ENCODE data around the gene ZZZ3. TPM values are rescaled to one million over a fixed set of nuclear protein-coding genes. Genes with fewer than 3 reads are reported as not detected.
"Not testable (repeated sequence)": the region's sequence is repeated elsewhere in the genome, so short reads cannot be mapped to it uniquely, and the experiment has no call there.

The ZZZ3 gene
- total and polyA plus RNA-seq, 2 experiments from 2014 or later = 31.2 to 71.9 TPM

- peaks cover 25% of the 10 kb centered on the region for H3K4me1 ChIP-seq (ENCODE audit: insufficient read depth)
- H3K27me3 ChIP-seq = no peaks in the 10 kb centered on the region
- DNase-seq (ENCODE audit: low spot score) = no peak
- H4K20me1 ChIP-seq (ENCODE audit: insufficient read depth, poor library complexity, severe bottlenecking) = peaks cover 54% of the 10 kb centered on the region
- no peaks in the 10 kb centered on the region for H3K9me2 ChIP-seq (replicated peaks; ENCODE audit: insufficient read depth)
- peak overlapping the region; percentile 82 for H3K4me2 ChIP-seq
- no peak overlapping the region for H2AFZ ChIP-seq
- peaks cover 70% of the 10 kb centered on the region for H3K79me2 ChIP-seq
- H3K27ac ChIP-seq = no peak overlapping the region
- H3K9me3 ChIP-seq (ENCODE audit: low read depth) = no peaks in the 10 kb centered on the region
- no peaks in the 10 kb centered on the region for H3K36me3 ChIP-seq (replicated peaks; ENCODE audit: insufficient read depth, low read depth)
- H3K4me3 ChIP-seq = no peak overlapping the region
- WGBS (ENCODE audit: low lambda C conversion rate, missing lambda C conversion rate) = 73% methylated on average over 2 of the region's 2 CpGs
- no peak for TF ChIP-seq EZH2phosphoT487 (IDR thresholded peaks at IDR 0.05; ENCODE audit: low read depth, severe bottlenecking, unreplicated experiment)
- TF ChIP-seq CTCF (IDR thresholded peaks at IDR 0.05; ENCODE audit: poor library complexity) = no peak
- TF ChIP-seq EZH2 (IDR thresholded peaks at IDR 0.05; ENCODE audit: borderline replicate concordance) = no peak
Observed at GRCh38 chr1:77680173-77680572, 2.3 kb downstream of the ZZZ3 start.

DNA sequence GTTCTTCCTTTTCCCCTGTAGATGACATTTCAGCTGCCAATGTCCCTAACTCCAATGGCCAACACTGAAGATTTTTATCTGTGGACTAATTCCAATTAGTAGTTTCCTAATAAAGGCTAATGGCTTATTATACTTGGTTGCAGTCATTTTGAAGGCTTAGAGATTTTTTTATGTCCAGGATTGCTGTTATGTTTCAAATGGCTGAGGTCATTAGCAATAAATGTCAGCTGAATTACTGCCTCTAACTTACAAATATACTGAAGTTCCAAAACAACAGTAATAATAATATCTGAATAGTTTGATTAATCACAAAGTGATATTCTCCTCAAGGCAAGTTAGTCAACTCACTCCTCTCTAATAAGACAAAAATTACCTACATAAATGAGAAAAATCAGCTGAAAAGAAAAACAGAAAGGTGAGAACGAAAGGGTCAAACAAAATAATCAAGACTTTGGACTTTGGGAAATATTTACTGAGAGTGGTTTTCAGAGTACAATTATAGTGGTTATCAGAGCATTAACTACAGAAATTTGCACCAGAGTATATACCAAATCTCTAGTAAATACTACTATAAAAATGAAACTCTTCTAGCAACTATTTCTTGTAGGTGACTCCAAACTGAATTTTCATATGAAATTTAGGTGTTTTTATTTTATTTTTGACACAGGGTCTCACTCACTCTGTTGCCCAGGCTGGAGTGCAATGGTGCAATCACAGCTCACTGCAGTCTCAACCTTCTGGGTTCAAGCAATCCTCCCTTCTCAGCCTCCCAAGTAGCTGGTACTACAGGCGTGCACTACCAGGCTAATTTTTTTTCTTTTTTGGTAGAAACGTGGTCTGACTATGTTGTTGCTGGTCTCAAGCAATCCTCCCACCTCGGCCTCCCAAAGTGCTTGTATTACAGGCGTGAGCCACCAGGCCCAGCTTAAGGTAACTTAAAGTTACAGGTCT lies 3.5 kb downstream of the ZZZ3 start:
- Histone ChIP-seq H3K4me1 (ENCODE audit: insufficient read depth) (peaks cover 19% of the 10 kb centered on the region), H3K9me2 (replicated peaks; ENCODE audit: insufficient read depth) (no peaks in the 10 kb centered on the region), H3K27me3 (no peaks in the 10 kb centered on the region), H3K36me3 (replicated peaks; ENCODE audit: insufficient read depth, low read depth) (no peaks in the 10 kb centered on the region), H2AFZ (no peak overlapping the region), H4K20me1 (ENCODE audit: insufficient read depth, poor library complexity, severe bottlenecking) (peaks cover 63% of the 10 kb centered on the region), H3K4me3 (no peak overlapping the region), H3K27ac (peak overlapping the region; percentile 37), H3K9me3 (ENCODE audit: low read depth) (no peaks in the 10 kb centered on the region), H3K79me2 (peaks cover 82% of the 10 kb centered on the region), H3K4me2 (peak overlapping the region; percentile 82)
- no peak for DNase-seq (ENCODE audit: low spot score)
- TF ChIP-seq EZH2 (IDR thresholded peaks at IDR 0.05; ENCODE audit: borderline replicate concordance) (no peak), EZH2phosphoT487 (IDR thresholded peaks at IDR 0.05; ENCODE audit: low read depth, severe bottlenecking, unreplicated experiment) (no peak), CTCF (IDR thresholded peaks at IDR 0.05; ENCODE audit: poor library complexity) (no peak)
- WGBS (ENCODE audit: low lambda C conversion rate, missing lambda C conversion rate) = 83% methylated on average over 5 of the region's 5 CpGs

DNA sequence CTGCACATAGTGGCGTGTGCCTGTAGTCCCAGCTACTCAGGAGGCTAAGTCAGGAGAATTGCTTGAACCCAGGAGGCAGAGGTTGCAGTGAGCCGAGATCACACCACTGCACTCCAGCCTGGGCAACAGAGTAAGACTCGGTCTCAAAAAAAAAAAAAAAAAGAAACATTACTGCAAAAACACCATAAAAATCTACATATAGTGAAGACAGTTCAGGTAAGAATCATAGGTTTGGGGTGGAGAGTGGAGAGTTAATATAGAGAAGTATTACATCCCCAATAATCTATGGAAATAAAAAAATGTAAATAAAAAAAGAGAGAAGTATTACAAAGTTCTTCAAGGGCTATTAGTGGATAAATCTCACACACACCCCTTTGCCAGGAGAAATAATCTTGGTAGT lies 7.7 kb downstream of the ZZZ3 start:
- H4K20me1 ChIP-seq (ENCODE audit: insufficient read depth, poor library complexity, severe bottlenecking) = peaks cover 85% of the 10 kb centered on the region
- WGBS (ENCODE audit: low lambda C conversion rate, missing lambda C conversion rate) = 94% methylated on average over 2 of the region's 3 CpGs

GRCh38 chr1:77673716-77674355 lies 8.6 kb downstream of the ZZZ3 start:
- no peak for DNase-seq (ENCODE audit: low spot score)
- H2AFZ ChIP-seq = no peak overlapping the region
- no peak overlapping the region for H3K27ac ChIP-seq
- TF ChIP-seq CTCF (IDR thresholded peaks at IDR 0.05; ENCODE audit: poor library complexity) (no peak), EZH2phosphoT487 (IDR thresholded peaks at IDR 0.05; ENCODE audit: low read depth, severe bottlenecking, unreplicated experiment) (no peak), EZH2 (IDR thresholded peaks at IDR 0.05; ENCODE audit: borderline replicate concordance) (no peak)
- peaks cover 100% of the 10 kb centered on the region for H3K79me2 ChIP-seq
- no peaks in the 10 kb centered on the region for H3K9me3 ChIP-seq (ENCODE audit: low read depth)
- no peaks in the 10 kb centered on the region for H3K36me3 ChIP-seq (replicated peaks; ENCODE audit: insufficient read depth, low read depth)
- H3K4me1 ChIP-seq (ENCODE audit: insufficient read depth) = no peaks in the 10 kb centered on the region
- 76% methylated on average over 1 of the region's 1 CpG for WGBS (ENCODE audit: low lambda C conversion rate, missing lambda C conversion rate)
- no peaks in the 10 kb centered on the region for H3K27me3 ChIP-seq
- peaks cover 79% of the 10 kb centered on the region for H4K20me1 ChIP-seq (ENCODE audit: insufficient read depth, poor library complexity, severe bottlenecking)
- H3K9me2 ChIP-seq (replicated peaks; ENCODE audit: insufficient read depth) = no peaks in the 10 kb centered on the region
- no peak overlapping the region for H3K4me3 ChIP-seq
- no peak overlapping the region for H3K4me2 ChIP-seq

More for the DNA sequence above, 7.7 kb downstream of the ZZZ3 start:
- DNase-seq (ENCODE audit: low spot score); H3K9me3 ChIP-seq (ENCODE audit: low read depth); H3K27me3 ChIP-seq; H3K36me3 ChIP-seq (replicated peaks; ENCODE audit: insufficient read depth, low read depth); H3K9me2 ChIP-seq (replicated peaks; ENCODE audit: insufficient read depth); H2AFZ ChIP-seq; H3K4me2 ChIP-seq; H3K4me1 ChIP-seq (ENCODE audit: insufficient read depth); H3K27ac ChIP-seq; H3K4me3 ChIP-seq: not testable (repeated sequence)
- peaks cover 99% of the 10 kb centered on the region for H3K79me2 ChIP-seq

Data from hepatocyte (in vitro differentiated cells).